ENCODE measurements around the gene S1PR5. TPM values are rescaled to one million over a fixed set of nuclear protein-coding genes. Genes with fewer than 3 reads are reported as not detected.

Gene S1PR5
- total RNA-seq, 4 donors from 2014 or later, result 1.8 to 2.6 TPM; not detected in 2

GRCh38 chr19:10565028-10565566 lies 47.9 kb upstream of the S1PR5 start:
- peaks cover 5 to 16% of the 10 kb centered on the region in 2 donors for H3K4me1 ChIP-seq
- H3K4me3 ChIP-seq, result peak overlapping the region; percentile 71 to 84
- no peaks in the 10 kb centered on the region for H3K27me3 ChIP-seq
- no peak for TF ChIP-seq POLR2A (IDR thresholded peaks at IDR 0.05)
- peak in 1 of 4 experiments; percentile 43 for TF ChIP-seq CTCF (IDR thresholded peaks at IDR 0.05)
- peak overlapping the region; percentile 82 to 92 for H3K27ac ChIP-seq
- intact Hi-C loops (cut with DNase I; ENCODE audit: low total_unique reads), result no loop called here
- H3K9me3 ChIP-seq, result no peaks in the 10 kb centered on the region
- DNase-seq, result peak in 1 of 2 donors; percentile 50
- no peaks in the 10 kb centered on the region for H3K36me3 ChIP-seq

- intact Hi-C loops (cut with DNase I; ENCODE audit: low total_unique reads), result no loop called here
- no peak for TF ChIP-seq CTCF (IDR thresholded peaks at IDR 0.05)
- TF ChIP-seq POLR2A (IDR thresholded peaks at IDR 0.05), result no peak
- H3K4me3 ChIP-seq, result no peak overlapping the region
- DNase-seq, result no peak
- H3K27ac ChIP-seq, result no peak overlapping the region
- H3K36me3 ChIP-seq, result no peaks in the 10 kb centered on the region
- H3K4me1 ChIP-seq, result peaks cover 0 to 11% of the 10 kb centered on the region in 2 donors
- no peaks in the 10 kb centered on the region for H3K9me3 ChIP-seq
- no peaks in the 10 kb centered on the region for H3K27me3 ChIP-seq
Measured at GRCh38 chr19:10562609-10563008, 45.4 kb upstream of the S1PR5 start.

- Histone ChIP-seq H3K27me3 (no peaks in the 10 kb centered on the region), H3K4me3 (no peak overlapping the region), H3K27ac (no peak overlapping the region), H3K4me1 (no peaks in the 10 kb centered on the region), H3K36me3 (no peaks in the 10 kb centered on the region), H3K9me3 (no peaks in the 10 kb centered on the region)
- no peak for DNase-seq
- TF ChIP-seq POLR2A (IDR thresholded peaks at IDR 0.05) (no peak), CTCF (IDR thresholded peaks at IDR 0.05) (no peak)
- intact Hi-C loops (cut with DNase I; ENCODE audit: low total_unique reads), result no loop called here
Measured at GRCh38 chr19:10560154-10560553, 42.9 kb upstream of the S1PR5 start.

GRCh38 chr19:10557603-10558197 lies 40.5 kb upstream of the S1PR5 start:
- Histone ChIP-seq H3K27me3 (no peaks in the 10 kb centered on the region), H3K36me3 (no peaks in the 10 kb centered on the region), H3K4me1 (no peaks in the 10 kb centered on the region), H3K27ac (no peak overlapping the region), H3K4me3 (no peak overlapping the region), H3K9me3 (no peaks in the 10 kb centered on the region)
- DNase-seq, result no peak
- TF ChIP-seq POLR2A (IDR thresholded peaks at IDR 0.05) (no peak), CTCF (IDR thresholded peaks at IDR 0.05) (no peak)
- intact Hi-C loops (cut with DNase I; ENCODE audit: low total_unique reads), result no loop called here

GRCh38 chr19:10555610-10555973 lies 38.3 kb upstream of the S1PR5 start:
- intact Hi-C loops (cut with DNase I; ENCODE audit: low total_unique reads), result no loop called here
- no peaks in the 10 kb centered on the region for H3K4me1 ChIP-seq
- H3K27ac ChIP-seq, result no peak overlapping the region
- no peaks in the 10 kb centered on the region for H3K36me3 ChIP-seq
- TF ChIP-seq POLR2A (IDR thresholded peaks at IDR 0.05), result no peak
- no peak for TF ChIP-seq CTCF (IDR thresholded peaks at IDR 0.05)
- no peaks in the 10 kb centered on the region for H3K27me3 ChIP-seq
- H3K4me3 ChIP-seq, result no peak overlapping the region
- no peaks in the 10 kb centered on the region for H3K9me3 ChIP-seq
- DNase-seq, result no peak

All from uterus (tissue), 4 donors.